Heart right ventricle (tissue), 16 donors: Measurements from ENCODE around the gene AGPS. TPM values are rescaled to one million over a fixed set of nuclear protein-coding genes. Genes with fewer than 3 reads are reported as not detected.

ENCODE experiments used
- ATAC-seq, 8 donors: fragments of 200-7000 bp; cut with Tn5 transposase; one replicate each; pipeline ENCODE4 v1.9.1; 2020; ENCODE audit warnings: mild to moderate bottlenecking in 8 of 8, moderate library complexity in 8 of 8, moderate number of reproducible peaks in 1 of 8
- DNase-seq, 2 donors: peaks; one replicate each; pipeline ENCODE4 v3.0.0-alpha.2; 2020
- H3K27ac ChIP-seq, 10 donors: fragments of 200-600 bp; sonication (generic) in 2 of 10; one replicate each; pipeline versions ENCODE4 v1.5.0 to v1.8.0; 2020 to 2022; ENCODE audit warnings: mild to moderate bottlenecking in 3 of 10
- H3K27me3 ChIP-seq, 7 donors: fragments of 200-600 bp; one replicate each; pipeline ENCODE4 v1.8.0; 2021 to 2022; ENCODE audit warnings: mild to moderate bottlenecking in 2 of 7
- H3K36me3 ChIP-seq, 9 donors: fragments of 200-600 bp; sonication (generic) in 1 of 9; one replicate each; pipeline versions ENCODE4 v1.5.0 to v1.8.0; 2020 to 2022; ENCODE audit warnings: mild to moderate bottlenecking in 2 of 9
- H3K4me1 ChIP-seq, 9 donors: fragments of 200-600 bp; sonication (generic) in 1 of 9; one replicate each; pipeline versions ENCODE4 v1.5.0 to v1.8.0; 2020 to 2022; ENCODE audit warnings: mild to moderate bottlenecking in 4 of 9
- H3K4me3 ChIP-seq, 10 donors: fragments of 200-600 bp; sonication (generic) in 2 of 10; one replicate each; pipeline versions ENCODE4 v1.5.0 to v1.8.0; 2020 to 2022; ENCODE audit warnings: mild to moderate bottlenecking in 7 of 10, moderate library complexity in 2 of 10
- H3K9me3 ChIP-seq, 11 donors: fragments of 200-600 bp in 10 of 11; sonication (generic) in 2 of 11; one replicate each; pipeline versions ENCODE4 v1.5.0 to v1.8.0; 2013 to 2022; ENCODE audit warnings: mild to moderate bottlenecking in 2 of 11, control low read depth in 1 of 11, moderate library complexity in 1 of 11
- WGBS, 2 donors: extraction: QIAGEN DNeasy Blood & Tissue Kit; methylation state at CpG; one replicate each; pipeline ENCODE4 v1.1.7; 2013; ENCODE audit warnings: inconsistent platforms in 1 of 2; 5-methylcytosine and 5-hydroxymethylcytosine counted together
- intact Hi-C, 10 donors: fragments of 100-400 bp; cut with DNase I; formaldehyde crosslinking; loops; one replicate each; pipeline versions ENCODE4 v1.11.1 to v1.14.2; 2022
- polyA plus RNA-seq, 2 donors: library from polyadenylated mRNA; stranded (reverse); fragments of 200-250 nt; gene quantifications; one replicate each; pipeline ENCODE4 v1.2.3, GENCODE V29; 2013
- total RNA-seq, 10 donors: library from RNA; stranded (reverse); fragmentation: NEBNext Ultra II Directional in 3 of 10; extraction: Animal tissue kit (Norgen Biotek cat#: 25700) in 3 of 10; gene quantifications; one replicate each; pipeline versions ENCODE4 v1.2.1 to v1.2.4, GENCODE V29; 2021 to 2023
- TF ChIP-seq, protein P1 (sequence below), 9 donors: fragments of 200-600 bp; sonication (generic) in 2 of 9; IDR thresholded peaks; one replicate each; pipeline versions ENCODE4 v1.5.0 to v1.8.0; 2021 to 2022; ENCODE audit warnings: antibody characterized with exemption in 9 of 9, mild to moderate bottlenecking in 5 of 9, moderate library complexity in 1 of 9
- donor health status: Arrhythmogenic right ventricular cardiomyopathy.
- donor health status: ischemic (EF 13 %, LVEDD 7.1; RV severe dilation, severe dysfunction).
- donor health status: healthy with polysubstance abuse.
- donor health status: DM: no; HTN: yes; CAD: no.
- donor health status: DM: no; HTN: no; CAD: no.
- donor health status: ischemic (EF 25% LVEDD 6.9; RV normal size, moderate dysfunction).
- donor health status: ischemic (EF 25% LVEDD 5.7; RV mildly dilated, moderate dysfunction).
- donor health status: healthy.
- donor health status: DM: yes; HTN: yes; CAD: no.
- donor health status: Ischemic cardiomyopathy.
- donor health status: ischemic (EF 35%, LVEDD 5.7; RV mildly dilated, moderate dysfunction).
- donor health status: nonischemic (EF 11% LVEDD 7.7; RV severe dilation, severe dysfunction).
- donor health status: DM: yes; HTN: yes; CAD: no.
- donor health status: PGD.
- donor health status: ischemic (EF 29% LVEDD 5.4; RV normal size, mild dysfunction).
- donor health status: nonischemic (EF 23%, LVEDD 6.1; RV moderate dilation, normal function).

The AGPS gene
- total and polyA plus RNA-seq, 12 donors = 4.6 to 32.0 (median 28.4) TPM

DNA sequence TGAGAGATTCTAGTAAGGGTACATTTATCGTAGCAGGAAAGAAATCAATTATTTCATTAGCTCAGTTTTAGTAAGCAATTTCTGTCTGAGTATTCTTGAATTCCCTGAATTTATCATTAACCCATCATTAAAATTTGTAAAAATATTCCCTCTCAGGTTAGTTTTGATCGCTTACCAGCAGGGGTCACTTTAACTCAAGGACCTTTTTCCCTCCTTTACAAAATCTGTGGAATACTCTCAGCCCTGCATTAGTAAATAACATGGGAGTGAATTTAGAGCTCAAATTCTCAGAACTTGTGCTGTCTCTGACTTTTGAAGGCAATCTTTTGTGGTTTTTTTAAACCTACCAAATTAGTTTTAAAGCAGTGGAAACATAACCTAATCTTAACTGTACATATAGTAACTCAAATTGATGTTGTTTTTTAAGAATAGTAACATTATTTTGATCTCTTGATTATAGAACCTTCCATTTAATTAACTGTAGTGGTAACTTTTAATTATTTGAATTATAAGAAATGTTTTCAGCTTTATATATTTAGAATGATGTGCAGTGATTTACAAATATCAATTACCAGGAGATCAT lies 97.2 kb downstream of the AGPS start:
- no peak for ATAC-seq
- no peaks in the 10 kb centered on the region for H3K27me3 ChIP-seq
- WGBS, 2 donors = 51% methylated on average over 2 of the region's 2 CpGs

DNA sequence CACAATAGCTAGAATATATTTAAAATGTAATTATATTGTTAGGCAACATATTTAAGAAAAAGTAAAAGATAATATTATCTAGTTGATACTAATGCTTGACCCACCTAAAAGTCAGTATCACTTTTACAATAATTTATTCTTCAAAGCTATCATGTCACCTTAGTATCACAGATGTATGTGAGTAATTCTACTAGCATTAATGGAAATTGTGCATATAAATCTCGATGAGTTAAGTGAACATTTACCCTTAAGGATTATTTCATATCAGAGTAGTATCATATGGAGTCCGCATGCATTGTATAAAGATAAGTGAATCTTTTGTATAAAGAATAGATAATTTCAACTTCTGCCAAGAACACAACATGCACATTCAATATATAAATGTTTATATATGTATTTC lies 103.4 kb downstream of the AGPS start:
- Histone ChIP-seq H3K4me1 (no peaks in the 10 kb centered on the region), H3K27ac (no peak overlapping the region), H3K9me3 (no peaks in the 10 kb centered on the region), H3K36me3 (peaks cover 0 to 56% (median 0%) of the 10 kb centered on the region in 9 donors), H3K4me3 (no peak overlapping the region), H3K27me3 (no peaks in the 10 kb centered on the region)
- TF ChIP-seq, protein P1, sequence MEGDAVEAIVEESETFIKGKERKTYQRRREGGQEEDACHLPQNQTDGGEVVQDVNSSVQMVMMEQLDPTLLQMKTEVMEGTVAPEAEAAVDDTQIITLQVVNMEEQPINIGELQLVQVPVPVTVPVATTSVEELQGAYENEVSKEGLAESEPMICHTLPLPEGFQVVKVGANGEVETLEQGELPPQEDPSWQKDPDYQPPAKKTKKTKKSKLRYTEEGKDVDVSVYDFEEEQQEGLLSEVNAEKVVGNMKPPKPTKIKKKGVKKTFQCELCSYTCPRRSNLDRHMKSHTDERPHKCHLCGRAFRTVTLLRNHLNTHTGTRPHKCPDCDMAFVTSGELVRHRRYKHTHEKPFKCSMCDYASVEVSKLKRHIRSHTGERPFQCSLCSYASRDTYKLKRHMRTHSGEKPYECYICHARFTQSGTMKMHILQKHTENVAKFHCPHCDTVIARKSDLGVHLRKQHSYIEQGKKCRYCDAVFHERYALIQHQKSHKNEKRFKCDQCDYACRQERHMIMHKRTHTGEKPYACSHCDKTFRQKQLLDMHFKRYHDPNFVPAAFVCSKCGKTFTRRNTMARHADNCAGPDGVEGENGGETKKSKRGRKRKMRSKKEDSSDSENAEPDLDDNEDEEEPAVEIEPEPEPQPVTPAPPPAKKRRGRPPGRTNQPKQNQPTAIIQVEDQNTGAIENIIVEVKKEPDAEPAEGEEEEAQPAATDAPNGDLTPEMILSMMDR (IDR thresholded peaks at IDR 0.05) = no peak
- WGBS, 2 donors = 95 to 96% methylated on average over 2 of the region's 2 CpGs
- no peak for ATAC-seq
- no peak for DNase-seq
- intact Hi-C loops = loop anchor here in 5 of 10 donors (10.0 kb wide), 3 partner anchors 99 to 229 kb away; no protein-coding TSS in a partner anchor

More for the DNA sequence above, 97.2 kb downstream of the AGPS start:
- no peaks in the 10 kb centered on the region for H3K4me1 ChIP-seq
- no peak overlapping the region for H3K4me3 ChIP-seq
- H3K9me3 ChIP-seq = no peaks in the 10 kb centered on the region
- DNase-seq = peak in 1 of 2 donors; percentile 13
- no peak overlapping the region for H3K27ac ChIP-seq
- peaks cover 0 to 32% (median 0%) of the 10 kb centered on the region in 9 donors for H3K36me3 ChIP-seq
- intact Hi-C loops = loop anchor here (1.0 to 10.0 kb wide), 11 partner anchors 105 to 265 kb away; no protein-coding TSS in a partner anchor
- TF ChIP-seq, protein P1 (IDR thresholded peaks at IDR 0.05) = peak; percentile 29 to 78 (median 63)

DNA sequence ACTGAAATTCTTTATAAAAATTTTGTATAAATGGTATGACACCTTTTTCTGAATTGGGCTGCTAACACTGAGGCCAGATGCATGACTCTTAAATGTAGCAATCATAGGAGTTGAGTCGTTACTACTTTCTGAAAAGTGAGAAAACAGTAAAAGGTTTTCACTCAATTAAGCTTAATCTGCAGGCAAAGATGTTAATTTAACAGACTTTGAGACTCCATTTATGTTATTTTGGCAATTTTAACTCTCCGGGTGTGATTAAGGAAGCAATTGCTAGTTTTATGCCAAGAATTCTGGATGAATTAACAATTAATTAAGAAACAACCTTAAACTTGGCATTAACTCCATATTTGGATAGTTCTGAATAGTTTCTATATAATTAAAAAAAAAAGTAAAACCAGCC lies 104.3 kb downstream of the AGPS start:
- H3K4me1 ChIP-seq = no peaks in the 10 kb centered on the region
- TF ChIP-seq, protein P1 (IDR thresholded peaks at IDR 0.05) = no peak
- H3K27ac ChIP-seq = no peak overlapping the region
- H3K9me3 ChIP-seq = no peaks in the 10 kb centered on the region
- no peaks in the 10 kb centered on the region for H3K27me3 ChIP-seq
- ATAC-seq = no peak
- DNase-seq = no peak
- 75 to 79% methylated on average over 2 of the region's 2 CpGs for WGBS, 2 donors
- H3K36me3 ChIP-seq = peaks cover 0 to 56% (median 0%) of the 10 kb centered on the region in 9 donors
- no peak overlapping the region for H3K4me3 ChIP-seq
- intact Hi-C loops = loop anchor here in 5 of 10 donors (10.0 kb wide), 3 partner anchors 98 to 228 kb away; no protein-coding TSS in a partner anchor

DNA sequence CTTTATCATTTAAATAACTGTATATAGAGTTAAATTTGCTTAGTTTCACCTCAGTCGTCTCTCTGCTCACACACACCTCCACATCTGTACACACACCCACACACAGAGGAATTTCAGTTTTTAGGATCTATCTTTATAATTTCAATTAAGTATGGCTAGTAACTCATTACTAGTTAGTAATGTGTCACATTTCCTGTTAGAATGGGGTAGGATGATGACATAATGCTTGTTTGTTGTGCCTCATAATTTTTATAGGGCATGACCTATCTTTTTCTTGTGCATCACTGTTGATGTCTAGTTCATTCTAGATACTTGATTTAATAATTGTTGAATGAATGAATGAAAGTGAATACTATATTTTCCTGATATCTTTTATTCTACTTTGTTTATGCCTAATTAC lies 108.6 kb downstream of the AGPS start:
- H3K9me3 ChIP-seq = no peaks in the 10 kb centered on the region
- 78 to 89% methylated on average over 1 of the region's 1 CpG for WGBS, 2 donors
- peaks cover 0 to 38% (median 0%) of the 10 kb centered on the region in 9 donors for H3K36me3 ChIP-seq
- no peaks in the 10 kb centered on the region for H3K27me3 ChIP-seq
- H3K4me1 ChIP-seq = no peaks in the 10 kb centered on the region
- DNase-seq (no peak), ATAC-seq (no peak)
- no peak overlapping the region for H3K4me3 ChIP-seq
- intact Hi-C loops = no loop called here
- no peak overlapping the region for H3K27ac ChIP-seq
- TF ChIP-seq, protein P1 (IDR thresholded peaks at IDR 0.05) = no peak
